HG02884 (cell line): Measurements from ENCODE around the gene MAP3K13.

Experiments used
- ATAC-seq: cut with Tn5 transposase; IDR thresholded peaks from one replicate; pipeline ENCODE4 v1.9.1; 2021; ENCODE audit warnings: mild to moderate bottlenecking, moderate library complexity; ENCODE audit not compliant: unreplicated experiment

Gene MAP3K13, protein sequence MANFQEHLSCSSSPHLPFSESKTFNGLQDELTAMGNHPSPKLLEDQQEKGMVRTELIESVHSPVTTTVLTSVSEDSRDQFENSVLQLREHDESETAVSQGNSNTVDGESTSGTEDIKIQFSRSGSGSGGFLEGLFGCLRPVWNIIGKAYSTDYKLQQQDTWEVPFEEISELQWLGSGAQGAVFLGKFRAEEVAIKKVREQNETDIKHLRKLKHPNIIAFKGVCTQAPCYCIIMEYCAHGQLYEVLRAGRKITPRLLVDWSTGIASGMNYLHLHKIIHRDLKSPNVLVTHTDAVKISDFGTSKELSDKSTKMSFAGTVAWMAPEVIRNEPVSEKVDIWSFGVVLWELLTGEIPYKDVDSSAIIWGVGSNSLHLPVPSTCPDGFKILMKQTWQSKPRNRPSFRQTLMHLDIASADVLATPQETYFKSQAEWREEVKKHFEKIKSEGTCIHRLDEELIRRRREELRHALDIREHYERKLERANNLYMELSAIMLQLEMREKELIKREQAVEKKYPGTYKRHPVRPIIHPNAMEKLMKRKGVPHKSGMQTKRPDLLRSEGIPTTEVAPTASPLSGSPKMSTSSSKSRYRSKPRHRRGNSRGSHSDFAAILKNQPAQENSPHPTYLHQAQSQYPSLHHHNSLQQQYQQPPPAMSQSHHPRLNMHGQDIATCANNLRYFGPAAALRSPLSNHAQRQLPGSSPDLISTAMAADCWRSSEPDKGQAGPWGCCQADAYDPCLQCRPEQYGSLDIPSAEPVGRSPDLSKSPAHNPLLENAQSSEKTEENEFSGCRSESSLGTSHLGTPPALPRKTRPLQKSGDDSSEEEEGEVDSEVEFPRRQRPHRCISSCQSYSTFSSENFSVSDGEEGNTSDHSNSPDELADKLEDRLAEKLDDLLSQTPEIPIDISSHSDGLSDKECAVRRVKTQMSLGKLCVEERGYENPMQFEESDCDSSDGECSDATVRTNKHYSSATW

DNA sequence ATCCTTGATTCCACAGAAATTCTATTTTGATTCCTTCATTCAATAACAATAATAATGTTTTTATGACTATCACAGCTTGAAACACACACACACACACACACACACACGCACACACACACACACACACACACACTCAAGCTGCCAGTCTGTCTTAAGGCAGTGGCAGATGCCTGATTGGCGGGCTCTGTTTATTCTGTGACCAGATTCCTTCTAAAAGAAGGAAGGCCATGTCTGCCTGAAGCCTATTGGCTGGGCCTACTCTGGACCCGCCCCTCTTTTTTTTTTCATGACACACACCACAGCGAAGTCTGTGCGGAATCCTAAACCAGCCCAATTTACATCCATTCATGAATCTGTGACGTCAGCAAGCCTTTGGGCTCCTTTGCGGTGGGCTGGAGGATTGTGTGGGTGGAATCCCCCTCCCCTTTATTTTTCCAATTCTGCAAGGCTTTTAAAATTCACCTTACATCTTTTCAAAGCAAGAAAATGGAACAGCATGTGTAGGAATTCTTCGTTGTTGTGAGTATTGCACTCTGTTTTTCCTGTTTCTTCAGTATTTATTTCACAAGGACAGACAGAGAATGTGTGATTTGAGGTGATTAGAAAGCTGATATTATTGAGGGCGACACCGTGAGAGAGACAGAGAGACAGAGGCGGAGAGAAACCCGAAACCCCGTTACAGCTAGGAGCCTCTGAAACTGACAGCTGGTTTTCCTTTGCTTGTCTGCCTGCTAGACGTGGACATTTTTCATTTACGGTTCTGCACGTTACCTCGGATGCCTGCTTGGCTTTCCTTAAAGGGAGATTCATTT lies at the start of gene MAP3K13:
MAP3K13 (plus strand) TSS at position 287 of the 812 bp plus-strand sequence. CDS start 65,446 bp downstream, outside the sequence.
- peak; percentile 98 for ATAC-seq

DNA sequence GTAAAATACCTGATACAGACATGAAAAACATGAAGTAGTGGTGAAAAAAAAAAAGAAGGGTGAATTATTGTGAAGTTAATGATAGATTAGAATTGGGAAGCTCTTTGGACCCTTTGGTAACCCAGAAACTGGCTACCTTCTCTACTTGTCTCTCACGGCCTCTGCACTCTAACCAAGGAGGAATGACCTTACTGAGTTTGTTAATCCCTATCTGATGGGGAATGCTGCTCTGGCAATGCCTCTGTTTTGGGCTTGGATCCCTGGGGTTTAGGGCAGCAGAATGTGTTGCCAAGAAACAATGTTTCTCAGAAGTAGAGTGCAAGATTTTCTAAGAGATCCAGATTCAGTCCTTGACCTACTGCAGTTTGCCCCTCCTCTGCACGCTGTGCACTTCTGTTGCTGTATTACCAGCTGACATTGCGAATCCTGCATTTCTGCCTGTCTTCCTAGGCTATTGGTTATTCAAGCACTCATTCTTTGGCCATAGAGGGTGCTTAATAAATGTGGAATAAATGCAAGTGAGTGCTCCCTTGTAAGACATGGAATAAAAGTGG lies 49.2 kb upstream of the MAP3K13 start:
- no peak for ATAC-seq

- no peak for ATAC-seq
These were observed 46.1 kb upstream of the MAP3K13 start for GRCh38 chr3:185316740-185317412.

GRCh38 chr3:185317674-185318073 lies 45.3 kb upstream of the MAP3K13 start:
- ATAC-seq: no peak

DNA sequence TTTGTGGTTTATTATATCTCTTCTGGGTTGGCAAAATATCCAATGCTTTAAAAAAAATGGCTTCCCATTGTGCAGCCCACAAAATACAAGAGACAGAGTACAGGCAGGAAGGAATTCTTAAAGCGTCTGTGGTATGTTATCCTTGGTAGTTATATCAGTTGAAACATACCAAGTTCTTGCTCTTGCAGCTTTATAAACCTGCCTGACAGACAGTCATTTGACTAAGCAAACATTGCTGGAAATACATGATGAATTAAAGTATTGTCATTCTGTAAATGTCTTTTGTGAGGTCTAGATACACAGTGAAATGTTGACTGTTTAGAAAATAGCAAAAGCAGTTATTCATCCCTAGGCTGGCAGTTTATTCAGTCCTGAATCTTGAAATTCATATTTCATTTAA lies 44.8 kb upstream of the MAP3K13 start:
- ATAC-seq: no peak

DNA sequence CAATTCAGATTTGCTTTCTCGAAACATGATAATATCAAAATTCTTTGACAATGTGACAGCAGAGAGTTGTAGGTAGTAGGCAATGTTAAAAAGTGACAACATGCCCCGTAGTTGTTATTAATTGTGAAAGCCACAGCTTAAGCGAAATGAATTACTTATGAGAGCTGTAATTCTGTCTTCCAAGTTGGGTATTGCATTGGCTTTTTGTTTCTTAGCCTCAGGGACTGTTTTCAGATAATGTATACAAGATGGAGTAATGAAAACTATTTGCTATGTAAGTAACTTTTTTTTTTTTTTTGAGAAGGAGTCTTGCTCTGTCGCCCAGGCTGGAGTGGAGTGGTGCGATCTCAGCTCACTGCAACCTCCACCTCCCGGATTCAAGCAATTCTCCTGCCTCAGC lies 43.1 kb upstream of the MAP3K13 start:
- ATAC-seq: no peak

GRCh38 chr3:185320949-185321348 lies 42.0 kb upstream of the MAP3K13 start:
- no peak for ATAC-seq

DNA sequence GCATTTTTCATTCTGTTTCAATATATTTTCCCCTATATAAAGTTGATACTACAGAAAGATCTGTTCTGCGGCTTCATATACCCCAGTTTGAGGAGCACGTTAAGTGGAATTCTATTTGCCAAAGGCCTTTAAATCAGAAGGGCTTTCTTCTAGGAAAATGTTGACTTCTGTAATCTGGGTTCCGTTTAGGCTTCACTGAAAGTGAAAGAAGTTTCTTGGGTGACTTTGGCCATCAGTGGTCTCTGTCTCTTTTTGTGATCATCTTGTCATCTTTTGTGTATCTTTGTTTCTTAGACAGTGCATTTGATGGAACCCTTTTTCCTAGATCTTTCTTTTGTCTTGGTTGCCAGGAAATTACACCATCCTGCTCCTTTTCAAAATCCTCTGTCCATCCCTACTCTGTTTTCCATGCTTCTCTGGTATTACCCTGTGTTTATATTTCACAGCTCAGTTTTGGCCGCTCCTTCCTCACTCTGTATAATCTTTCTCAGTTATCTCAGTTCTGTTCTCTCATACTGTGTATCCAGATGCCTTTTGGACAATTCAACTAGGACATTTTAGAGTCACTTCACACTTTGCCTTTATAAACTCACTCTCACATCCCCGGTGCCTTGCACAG lies 40.7 kb upstream of the MAP3K13 start:
- no peak for ATAC-seq

DNA sequence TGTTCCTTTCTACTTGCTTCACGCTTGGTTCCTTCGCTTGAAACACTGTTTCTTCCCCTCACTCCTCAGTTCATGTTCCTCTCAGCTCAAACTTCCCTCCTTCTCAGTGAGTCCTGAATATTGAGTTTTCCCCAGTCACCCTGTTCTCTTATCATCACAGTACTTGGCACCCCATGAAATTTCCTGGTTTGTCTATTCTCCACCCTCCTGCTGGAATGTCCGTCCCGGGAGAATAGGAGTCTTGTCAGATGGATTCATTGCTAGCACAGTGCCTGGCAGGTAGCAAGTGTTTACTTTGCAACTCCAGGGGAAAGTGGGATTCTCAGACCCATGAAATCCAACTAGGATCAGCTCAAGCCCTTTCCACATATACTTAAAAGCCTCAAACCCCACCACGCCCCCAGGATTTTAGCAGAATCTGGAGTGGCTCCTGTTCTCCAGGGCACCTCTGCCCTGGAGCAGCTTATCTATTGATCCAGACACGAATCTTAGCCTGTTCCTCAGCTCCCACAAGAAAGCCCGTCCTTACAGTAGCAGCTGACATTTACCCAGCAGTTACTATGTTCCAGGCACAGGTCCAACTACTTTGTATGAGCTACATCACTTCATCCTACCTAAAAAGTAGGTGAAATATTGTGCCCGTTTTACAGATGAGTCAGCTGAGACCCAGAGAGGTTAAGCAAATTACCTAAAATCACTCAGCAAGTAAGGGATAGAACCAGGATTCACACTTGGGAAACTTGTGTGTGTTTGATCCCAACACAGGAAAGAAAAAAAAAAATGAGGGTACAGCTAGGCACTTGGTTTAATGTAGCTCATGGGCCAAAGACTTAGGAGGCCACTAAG lies 36.8 kb upstream of the MAP3K13 start:
- no peak for ATAC-seq

DNA sequence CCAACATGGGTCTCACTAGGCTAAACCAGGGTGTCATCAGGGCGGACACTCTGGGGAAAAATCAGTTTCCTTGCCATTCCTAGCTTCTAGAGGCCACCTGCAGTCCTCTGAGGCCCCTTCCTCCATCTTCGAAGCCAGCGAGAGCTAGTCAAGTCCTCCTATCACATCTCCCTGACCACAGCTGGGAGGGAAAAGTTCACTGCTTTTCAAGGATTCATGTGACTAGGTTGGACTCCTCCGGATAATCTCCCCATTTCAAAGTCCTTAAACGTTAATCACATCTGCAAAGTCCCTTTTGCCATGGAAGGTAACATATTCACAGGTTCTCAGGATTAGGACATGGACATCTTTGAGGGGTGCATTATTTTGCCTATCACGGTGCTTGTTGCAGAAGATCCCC lies 35.9 kb upstream of the MAP3K13 start:
- no peak for ATAC-seq

GRCh38 chr3:185328324-185329004 lies 34.5 kb upstream of the MAP3K13 start:
- ATAC-seq: no peak

- ATAC-seq: no peak
These were observed 32.7 kb upstream of the MAP3K13 start for GRCh38 chr3:185330238-185330637.

- no peak for ATAC-seq
These were observed 32.3 kb upstream of the MAP3K13 start for GRCh38 chr3:185330644-185331043.

GRCh38 chr3:185332026-185332735 lies 30.8 kb upstream of the MAP3K13 start:
- peak; percentile 95 for ATAC-seq

GRCh38 chr3:185335799-185336198 lies 27.1 kb upstream of the MAP3K13 start:
- ATAC-seq: no peak

- ATAC-seq: no peak
These were observed 25.6 kb upstream of the MAP3K13 start for GRCh38 chr3:185337231-185337816.

- ATAC-seq: no peak
These were observed 23.0 kb upstream of the MAP3K13 start for GRCh38 chr3:185339945-185340344.
